HG03045 (cell line): Measurements from ENCODE around the gene PLSCR5.

Experiments
- ATAC-seq: cut with Tn5 transposase; IDR thresholded peaks from one replicate; pipeline ENCODE4 v1.9.1; 2021; ENCODE audit warnings: mild to moderate bottlenecking, moderate library complexity; ENCODE audit not compliant: unreplicated experiment

Gene PLSCR5

DNA sequence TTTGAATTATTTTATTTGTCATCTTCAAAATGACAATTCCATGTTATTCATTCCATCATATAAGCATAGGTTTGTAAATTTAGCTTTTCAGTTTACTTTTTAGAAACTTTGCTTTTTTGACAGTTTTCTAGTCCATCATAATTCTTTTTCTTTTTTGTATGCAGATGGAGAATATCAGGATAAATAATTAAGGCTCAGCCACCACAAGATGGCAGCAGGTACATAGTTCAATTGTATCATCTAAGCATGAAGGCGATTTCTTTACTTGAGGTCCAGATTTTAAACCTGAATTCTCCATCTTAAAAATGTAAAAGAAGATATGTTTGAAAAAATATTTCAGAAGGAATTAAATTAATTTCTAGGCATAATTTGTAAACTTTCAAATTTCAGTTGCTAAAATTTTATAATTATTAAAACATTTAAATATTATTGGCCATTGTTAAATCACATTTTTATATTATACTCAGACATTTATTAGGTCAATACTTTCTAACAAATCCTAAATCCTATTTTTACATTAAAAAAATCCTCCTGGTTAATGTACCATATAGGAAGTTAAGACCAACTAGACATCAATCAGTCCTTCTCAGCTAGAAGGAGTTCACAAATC is 15.1 kb downstream of the PLSCR5 start:
- ATAC-seq = no peak

DNA sequence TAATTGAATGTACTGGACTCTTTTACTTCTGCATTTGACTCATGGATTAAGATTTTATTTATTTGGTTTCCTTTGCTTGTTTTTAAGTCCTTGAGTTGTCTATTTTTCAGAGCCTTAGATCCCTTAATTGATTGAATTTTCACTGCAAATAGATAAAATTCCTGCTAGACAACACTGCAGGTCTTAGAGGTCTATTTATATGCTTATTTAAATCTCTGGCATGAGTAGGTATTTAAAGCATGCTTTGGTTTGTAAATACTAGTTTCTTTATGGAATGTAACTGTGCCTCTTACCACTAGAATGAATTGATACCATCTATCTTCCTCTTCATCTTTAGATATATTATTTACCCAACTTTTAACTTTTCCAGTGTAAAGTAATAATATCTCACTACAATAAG is 20.0 kb downstream of the PLSCR5 start:
- ATAC-seq = no peak

DNA sequence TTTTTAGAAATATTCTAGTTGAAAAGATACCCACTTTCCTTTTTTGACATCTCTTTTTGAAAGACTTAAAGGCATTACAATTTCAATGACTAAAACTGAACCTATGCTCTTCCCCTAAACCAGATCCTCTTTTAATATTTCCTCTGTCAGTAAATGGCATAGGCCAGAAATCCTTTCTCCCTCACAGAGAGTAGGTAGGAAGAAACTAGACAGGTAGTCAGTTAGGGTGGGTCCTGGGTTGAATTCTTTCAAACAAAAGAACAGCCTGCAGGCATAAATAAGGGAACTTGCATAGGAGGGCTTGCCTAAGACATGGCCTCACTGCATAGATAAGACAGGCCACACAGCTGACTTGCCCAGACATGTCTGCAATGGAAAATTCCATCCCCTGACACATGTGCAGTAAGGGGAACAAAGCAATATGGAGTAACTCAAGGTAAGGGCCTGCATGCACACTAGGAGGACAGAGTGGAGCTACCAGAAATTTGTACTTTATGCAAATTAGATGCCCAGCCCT is 23.1 kb downstream of the PLSCR5 start:
- ATAC-seq = no peak

- no peak for ATAC-seq
Observed at GRCh38 chr3:146581080-146581601, 24.0 kb downstream of the PLSCR5 start.

DNA sequence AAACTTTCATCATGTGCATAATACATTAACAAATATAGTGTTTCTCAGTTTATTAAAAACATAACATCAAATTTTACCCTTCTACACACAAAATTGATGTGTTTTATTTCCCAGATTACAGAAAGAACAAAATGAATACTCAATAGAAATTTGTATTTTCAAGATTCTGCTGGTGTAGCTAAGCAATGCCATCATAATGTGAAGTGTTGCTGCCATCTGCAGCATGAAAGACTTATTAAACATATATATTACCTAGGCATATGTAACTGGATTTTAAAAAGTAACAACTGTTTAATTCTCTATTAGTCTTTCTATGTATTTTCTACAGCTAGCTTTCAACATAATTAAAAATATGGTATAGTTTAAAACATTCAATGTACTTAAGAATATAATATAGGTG is 27.5 kb downstream of the PLSCR5 start:
- peak; percentile 74 for ATAC-seq

- no peak for ATAC-seq
Observed at GRCh38 chr3:146575636-146576035, 29.5 kb downstream of the PLSCR5 start.

- no peak for ATAC-seq
Observed at GRCh38 chr3:146574173-146574572, 31.0 kb downstream of the PLSCR5 start.

DNA sequence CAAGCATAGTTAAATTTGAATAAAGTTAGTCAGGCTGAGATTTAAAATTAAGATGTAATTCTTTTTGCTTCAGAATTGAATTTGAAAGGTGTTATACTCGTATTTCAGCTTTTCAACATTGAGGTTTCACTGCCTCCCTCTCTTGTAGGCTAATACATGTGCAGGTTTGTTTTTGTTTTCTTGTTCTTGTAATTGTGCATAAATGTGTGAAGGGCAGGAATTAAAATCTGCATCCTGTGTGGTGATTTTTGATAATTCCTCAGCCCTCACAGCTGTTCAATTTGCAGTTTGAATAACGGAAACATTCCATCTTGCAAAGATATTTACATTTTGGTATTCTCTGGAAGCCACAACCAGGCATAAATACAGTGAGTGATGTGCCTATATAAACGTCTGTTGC is 35.8 kb downstream of the PLSCR5 start:
- ATAC-seq = no peak

- no peak for ATAC-seq
Observed at GRCh38 chr3:146566138-146566537, 39.0 kb downstream of the PLSCR5 start.

GRCh38 chr3:146561879-146562278 is 43.3 kb downstream of the PLSCR5 start:
- ATAC-seq = no peak

- no peak for ATAC-seq
Observed at GRCh38 chr3:146561463-146561862, 43.7 kb downstream of the PLSCR5 start.

DNA sequence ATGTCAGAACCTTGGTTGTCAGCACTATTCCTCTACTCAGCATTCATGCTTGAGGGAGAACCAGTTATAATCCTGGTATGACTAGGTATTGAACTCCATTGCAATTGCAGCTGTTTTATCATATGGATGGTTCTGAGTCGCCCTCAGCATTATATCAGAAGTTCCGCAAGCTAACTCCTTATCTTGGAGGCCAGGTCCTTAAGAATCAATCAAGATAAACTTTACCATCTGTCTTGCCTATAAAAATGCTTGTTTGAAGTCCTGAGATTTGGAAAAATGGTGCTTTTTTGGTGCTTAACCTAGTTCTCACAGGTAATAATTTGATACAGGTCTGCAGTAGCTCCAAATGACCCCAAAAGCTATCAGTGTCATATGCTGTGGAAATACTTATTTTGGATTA is 44.5 kb downstream of the PLSCR5 start:
- ATAC-seq = no peak

DNA sequence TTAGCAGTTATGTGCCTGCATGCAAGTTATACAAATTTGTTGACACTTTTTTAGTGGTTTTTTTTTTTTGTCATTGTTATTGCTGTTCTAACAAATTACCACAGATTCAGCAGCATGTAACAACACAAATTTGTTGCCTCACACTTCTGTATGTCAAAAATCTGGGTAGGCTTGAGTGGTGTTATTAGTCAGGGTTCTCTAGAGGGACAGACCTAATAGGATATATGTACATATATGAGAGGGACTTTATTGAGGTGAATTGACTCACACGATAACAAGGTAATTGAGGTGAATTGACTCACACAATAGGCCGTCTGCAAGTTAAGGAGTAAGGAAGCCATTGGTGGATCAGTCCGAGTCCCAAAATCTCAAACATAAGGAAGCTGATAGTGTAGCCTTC is 45.8 kb downstream of the PLSCR5 start:
- no peak for ATAC-seq

DNA sequence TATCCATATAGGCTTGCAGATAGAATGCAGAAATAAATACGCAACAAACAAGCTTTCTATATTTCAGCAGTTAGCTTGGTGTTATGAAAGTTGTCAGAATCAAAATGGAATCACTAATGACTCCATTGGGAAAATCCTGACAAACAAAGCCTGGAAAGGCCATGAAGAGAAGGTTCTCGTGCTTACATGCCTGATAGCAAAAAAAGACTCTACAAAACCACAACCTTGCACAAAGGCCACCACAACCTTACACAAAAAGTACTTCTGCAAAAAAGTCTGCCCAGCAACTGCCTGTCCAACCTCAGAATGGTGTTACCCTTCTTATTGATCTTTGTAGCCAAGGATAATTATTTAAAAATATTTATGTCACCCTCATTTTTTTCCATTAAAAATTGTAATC is 46.4 kb downstream of the PLSCR5 start:
- ATAC-seq = no peak

DNA sequence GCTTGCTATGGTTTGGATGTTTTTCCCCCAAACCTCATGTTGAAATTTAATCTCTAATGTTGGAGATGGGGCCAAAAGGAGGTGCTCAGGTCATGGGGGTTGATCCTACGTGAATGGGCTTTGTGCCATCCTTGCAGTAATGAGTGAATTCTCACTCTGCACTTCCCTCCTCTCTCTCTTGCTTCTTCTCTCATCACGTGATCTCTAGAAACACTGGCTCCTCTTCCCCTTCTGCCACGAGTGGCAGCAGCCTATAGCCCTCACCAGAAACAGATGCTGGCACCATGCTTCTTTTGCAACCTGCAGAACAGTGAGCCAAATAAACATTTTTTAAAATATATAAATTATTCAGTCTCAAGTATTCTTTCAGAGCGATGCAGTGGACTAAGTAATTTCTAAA is 47.4 kb downstream of the PLSCR5 start:
- ATAC-seq = no peak

DNA sequence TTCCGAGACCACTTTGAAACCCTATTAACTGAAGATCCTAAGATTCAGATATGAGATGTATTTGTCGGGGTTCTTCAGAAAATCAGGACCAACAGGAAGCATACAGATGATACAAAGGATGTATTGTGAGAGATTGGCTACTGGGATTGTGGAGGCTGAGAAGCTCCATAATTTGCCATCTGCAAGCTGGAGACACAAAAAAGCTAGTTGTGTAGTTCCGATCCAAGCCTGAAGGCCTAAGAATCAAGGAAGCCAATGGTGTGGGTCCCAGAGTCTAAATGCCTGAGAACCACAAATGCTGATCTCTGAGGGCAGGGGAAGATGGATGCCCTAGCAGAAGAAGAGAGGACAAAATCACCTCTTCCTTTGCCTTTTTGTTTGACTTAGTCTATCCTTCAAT is 49.8 kb downstream of the PLSCR5 start:
- ATAC-seq = no peak

DNA sequence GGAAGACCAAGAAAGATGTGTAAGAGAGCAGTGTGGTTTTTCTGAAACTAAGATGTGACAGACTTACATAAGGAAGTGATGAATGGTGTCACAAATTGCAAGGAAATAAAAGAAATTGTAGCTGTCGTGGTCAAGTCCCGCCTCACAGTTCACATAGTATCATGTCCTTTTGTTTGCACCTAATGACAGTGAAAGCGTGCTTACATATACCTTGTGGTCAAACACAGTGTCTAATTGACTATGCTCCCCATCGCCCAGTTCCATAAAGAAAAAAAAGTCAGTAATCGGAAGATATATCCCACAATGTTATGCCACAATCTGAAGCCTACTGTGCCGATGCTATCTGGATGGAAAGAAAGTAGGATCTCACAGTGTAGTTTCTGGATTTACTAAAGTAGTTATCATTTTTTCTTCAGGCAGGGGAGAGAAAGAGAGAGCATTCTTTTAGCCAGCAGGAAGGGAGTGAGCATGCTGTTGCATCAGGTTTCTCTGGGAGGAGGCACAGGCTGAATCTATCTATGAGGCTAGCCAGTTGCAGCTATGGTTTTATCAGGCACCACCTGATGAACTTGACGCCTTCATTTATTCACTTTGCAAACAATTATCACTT is 50.9 kb downstream of the PLSCR5 start:
- ATAC-seq = no peak

DNA sequence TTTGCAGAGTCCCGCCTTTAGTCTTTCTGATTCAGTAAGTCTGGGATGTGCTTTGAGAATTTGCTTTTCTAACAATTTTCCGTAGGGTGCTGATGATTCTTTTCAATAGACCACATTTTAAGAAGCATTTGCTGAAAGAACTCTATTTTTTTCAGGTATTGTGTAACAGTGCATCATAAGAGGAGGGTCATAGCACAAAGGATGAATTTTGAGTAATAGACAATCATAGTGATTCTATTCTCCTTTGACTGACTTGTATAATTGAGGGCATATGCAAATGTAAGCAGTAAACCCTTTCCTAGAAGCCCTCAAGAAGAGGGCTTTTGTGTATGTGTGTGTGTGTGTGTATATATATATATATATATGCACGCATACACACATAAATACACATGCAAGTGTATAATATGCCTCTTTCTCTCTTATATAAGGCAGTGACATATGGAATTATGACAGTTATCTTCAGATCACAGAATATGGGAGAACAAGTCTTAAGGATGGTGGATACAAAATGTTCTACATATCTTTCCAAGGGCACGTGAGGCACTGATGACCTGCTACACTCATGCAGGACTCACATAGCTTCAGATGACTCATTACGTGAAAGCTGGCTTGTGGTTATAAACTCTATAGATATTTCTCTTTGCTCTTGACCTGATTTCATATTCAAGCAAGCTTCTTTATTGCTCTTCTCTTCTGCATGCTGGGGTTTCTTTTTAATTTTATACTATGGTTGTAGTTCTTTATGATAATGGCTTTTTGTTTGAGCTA is 54.2 kb downstream of the PLSCR5 start:
- ATAC-seq = peak; percentile 84

GRCh38 chr3:146550070-146550615 is 55.0 kb downstream of the PLSCR5 start:
- ATAC-seq = no peak

GRCh38 chr3:146547235-146547835 is 57.8 kb downstream of the PLSCR5 start:
- no peak for ATAC-seq

DNA sequence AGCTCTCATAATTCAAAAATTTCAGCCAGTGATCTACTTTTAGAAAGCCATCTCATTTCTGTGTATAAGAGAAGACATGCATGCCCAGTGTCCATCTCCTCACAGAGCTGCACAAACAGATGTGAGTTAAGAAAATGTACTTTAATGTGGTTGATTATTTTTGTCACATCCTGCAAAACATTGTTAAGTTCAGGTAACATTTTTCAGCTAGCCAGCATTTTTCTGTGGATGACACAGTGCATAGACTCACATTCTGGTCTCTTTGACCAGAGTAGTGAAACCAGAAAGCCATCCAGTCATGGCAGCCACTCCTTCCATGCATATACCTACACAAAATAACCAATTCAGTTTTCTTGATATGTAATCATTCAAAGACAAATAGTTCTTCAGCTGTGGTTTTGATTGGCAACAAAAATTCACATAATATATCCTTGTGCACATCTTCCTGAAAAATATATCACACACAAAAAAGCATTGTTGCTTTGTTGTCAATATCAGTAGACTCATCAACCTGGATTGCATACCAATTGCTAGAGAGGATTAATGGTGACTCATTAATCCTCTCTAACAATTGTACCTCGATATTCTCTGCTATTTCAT is 58.7 kb downstream of the PLSCR5 start:
- ATAC-seq = no peak
